COR-L47 (cell line): ENCODE data around the gene OAF.
A peak's percentile ranks its signal among the peaks of the same experiment; 100 is the strongest.

Source experiments
- DNase-seq: peaks from one replicate; lab custom pipeline; 2025; lab: John Stamatoyannopoulos, UW

Gene OAF

DNA sequence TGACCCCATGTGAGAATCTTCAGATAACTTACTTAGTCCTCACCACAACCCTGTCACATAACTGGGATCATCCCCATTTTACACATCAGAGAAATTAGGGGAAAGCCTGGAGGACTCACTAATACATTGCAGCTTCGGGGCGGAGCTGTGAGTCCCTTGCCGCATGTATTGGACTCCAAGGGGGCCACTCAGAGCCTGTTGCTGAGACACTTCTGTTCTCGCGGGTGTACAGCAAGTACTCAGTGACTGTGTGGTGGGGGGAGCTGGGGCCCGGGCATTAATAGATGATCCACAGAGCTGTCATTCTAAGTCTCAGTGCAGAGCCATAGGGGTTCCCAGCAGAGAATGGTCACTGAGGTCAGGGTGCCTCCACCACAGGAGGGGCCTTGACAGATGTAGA, 13.5 kb downstream of the OAF start:
- DNase-seq = no peak

- DNase-seq = no peak
Measured at GRCh38 chr11:120224972-120225909, 14.4 kb downstream of the OAF start.

- no peak for DNase-seq
Measured at GRCh38 chr11:120226242-120226641, 15.4 kb downstream of the OAF start.

DNA sequence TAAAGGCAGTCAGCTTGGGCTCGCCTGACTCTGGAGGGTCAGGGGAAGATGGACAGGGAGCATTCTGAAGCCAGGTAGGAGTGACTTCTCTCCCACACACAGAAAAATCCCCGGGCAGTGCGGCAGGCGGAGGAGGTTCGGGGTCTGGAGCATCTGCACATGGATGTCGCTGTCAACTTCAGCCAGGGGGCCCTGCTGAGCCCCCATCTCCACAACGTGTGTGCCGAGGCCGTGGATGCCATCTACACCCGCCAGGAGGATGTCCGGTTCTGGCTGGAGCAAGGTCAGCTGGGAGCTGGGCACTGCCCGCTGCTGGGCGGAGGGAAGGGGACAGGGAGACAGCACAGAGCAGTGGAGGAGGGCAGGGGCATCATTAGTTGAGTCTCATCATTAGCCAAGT, 15.9 kb downstream of the OAF start:
- no peak for DNase-seq

DNA sequence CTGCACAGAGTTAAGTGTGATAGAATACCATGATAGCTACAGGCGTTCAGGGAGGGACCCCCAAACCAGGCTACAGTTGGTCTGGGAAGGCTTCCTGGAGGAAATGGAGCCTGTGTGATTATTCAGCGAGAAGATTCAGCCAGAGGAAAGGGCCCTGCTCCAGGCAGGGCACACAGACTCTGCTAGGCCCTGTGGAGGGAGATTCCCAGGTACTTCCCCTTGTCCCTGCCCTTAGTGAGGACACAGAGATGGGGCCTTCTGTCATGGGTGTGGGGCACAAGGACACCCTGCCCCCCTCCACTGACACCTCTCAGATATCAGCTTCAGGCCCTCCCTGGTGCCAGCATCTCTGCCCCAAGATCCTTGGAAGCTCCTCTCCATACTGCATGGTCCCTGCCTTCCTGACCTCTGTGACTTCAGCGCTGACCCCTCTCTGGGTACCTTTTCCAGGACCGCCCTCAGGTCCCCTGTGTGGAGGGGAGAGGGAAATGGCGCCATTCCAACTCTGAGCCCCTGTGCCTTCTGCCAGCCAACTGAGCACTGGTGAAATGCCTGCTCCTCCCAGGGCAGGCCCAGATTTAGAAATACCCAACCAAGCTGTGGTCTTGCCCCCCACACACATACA, 16.5 kb downstream of the OAF start:
- no peak for DNase-seq

DNA sequence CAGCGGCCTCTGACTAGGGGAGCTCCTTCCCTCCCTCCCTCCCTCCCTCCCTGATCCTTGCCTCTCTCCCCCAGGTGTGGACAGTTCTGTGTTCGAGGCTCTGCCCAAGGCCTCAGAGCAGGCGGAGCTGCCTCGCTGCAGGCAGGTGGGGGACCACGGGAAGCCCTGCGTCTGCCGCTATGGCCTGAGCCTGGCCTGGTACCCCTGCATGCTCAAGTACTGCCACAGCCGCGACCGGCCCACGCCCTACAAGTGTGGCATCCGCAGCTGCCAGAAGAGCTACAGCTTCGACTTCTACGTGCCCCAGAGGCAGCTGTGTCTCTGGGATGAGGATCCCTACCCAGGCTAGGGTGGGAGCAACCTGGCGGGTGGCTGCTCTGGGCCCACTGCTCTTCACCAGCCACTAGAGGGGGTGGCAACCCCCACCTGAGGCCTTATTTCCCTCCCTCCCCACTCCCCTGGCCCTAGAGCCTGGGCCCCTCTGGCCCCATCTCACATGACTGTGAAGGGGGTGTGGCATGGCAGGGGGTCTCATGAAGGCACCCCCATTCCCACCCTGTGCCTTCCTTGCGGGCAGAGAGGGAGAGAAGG, 18.1 kb downstream of the OAF start:
- DNase-seq = no peak

GRCh38 chr11:120229451-120230424, 18.9 kb downstream of the OAF start:
- no peak for DNase-seq

GRCh38 chr11:120230433-120231071, 19.7 kb downstream of the OAF start:
- no peak for DNase-seq

- no peak for DNase-seq
Measured at GRCh38 chr11:120231963-120232362, 21.1 kb downstream of the OAF start.

DNA sequence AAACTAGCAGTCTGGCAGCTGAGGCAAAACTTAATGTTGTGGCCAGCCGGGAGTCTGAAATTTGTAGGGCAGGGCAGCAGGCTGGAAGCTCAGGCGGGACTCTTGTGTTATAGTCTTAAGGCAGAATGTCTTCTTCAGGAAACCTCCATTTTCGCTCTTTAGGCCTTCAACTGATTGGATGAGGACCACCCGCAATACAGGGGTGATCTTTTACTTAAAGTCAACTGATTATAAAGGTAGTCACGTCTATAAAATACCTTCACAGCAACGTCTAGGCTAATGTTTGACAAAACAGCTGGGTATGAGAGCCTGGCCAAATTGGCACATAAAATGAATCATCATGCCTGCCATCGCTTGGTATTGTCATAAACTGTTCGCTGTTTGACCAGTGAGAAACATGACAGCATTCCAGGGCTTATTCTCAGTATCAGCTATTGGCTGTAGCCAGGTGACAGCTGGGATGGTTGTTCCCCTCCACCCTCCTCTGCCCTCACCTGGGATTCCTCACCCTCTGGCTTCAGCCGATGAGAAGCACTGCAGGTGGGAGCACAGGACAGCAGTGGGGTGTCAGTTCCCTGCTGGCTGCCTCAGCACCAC, 22.5 kb downstream of the OAF start:
- no peak for DNase-seq

DNA sequence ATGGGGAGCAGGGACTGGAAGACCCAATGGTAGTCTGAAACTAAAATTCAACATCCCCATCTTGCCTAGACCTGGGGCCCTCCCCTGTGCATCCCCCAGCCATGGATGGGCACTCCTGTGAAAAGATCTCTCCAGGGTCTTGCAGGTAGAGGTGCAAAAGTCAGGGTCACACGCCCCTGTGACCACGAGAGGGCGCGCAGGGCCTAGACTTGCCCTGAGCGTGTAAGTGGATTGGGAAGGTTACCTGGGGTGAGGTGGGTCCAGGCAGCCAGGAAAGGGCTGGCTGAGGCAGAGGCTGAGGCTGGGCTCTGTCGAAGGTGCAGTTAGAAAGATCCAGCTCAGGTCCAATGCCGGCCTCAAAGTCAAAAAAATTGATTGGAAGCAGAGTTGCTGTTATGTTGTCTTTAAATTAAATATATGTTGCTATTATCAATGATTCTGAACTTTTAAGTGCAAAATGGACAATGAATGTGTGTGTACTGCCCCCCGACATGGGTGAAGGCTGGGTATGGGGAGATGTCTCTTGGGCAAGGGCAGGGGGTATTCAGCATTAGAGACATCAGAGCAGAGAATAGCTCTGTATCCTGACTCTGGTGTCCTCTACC, 24.3 kb downstream of the OAF start:
- peak; percentile 69 for DNase-seq

- DNase-seq = no peak
Measured at GRCh38 chr11:120236169-120237107, 25.6 kb downstream of the OAF start.

- DNase-seq = no peak
Measured at GRCh38 chr11:120238968-120239620, 28.3 kb downstream of the OAF start.

DNA sequence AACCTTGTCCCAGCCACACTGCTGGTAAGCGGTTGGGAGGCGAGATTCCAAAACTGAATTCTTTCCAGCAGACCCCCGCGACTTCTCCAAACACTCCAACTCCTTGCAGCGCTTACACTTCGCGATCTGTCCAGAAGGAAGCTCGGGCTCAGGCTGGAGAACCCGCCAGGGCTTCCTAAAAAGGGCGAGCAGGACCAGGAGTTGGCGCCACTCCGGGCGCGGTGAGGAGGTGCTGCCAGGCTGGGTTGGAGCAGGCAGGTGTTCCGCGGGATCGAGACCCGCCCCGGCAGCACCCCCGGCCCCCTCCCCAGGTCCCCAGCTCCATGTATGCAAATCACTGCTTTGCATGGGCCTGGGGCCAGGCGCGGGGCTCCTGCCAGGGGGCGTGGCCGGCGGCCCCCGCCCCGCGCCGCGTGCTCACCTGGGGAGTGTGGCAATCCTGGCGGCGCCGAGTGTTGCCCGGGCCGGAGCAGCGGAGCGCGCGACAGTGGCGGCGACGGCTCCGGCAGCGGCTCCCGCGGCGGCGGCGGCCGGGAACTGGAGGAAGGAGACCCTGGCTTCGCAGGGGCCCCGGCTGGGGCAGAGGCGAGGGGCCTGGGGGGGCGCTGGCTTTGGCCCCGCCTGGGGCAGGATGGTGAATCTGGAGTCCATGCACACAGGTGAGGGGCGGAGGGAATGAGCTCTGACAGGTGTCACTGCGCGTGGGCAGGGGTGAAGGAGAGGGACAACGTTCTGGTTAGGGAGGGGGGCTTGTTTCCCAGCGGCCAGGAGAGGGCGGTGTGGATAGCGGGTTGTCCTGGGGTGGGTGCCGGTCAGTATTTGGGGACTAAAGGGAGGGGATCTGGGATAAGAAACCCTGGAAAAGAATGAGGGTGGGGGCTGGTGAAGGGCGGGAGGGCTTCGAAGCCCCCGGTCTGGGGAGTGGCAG, 29.1 kb downstream of the OAF start, which contains the start of gene POU2F3:
POU2F3 (plus strand) TSS at position 428 of the 928 bp plus-strand sequence; CDS start at position 632, 204 bp downstream.
- DNase-seq = peak; percentile 34

DNA sequence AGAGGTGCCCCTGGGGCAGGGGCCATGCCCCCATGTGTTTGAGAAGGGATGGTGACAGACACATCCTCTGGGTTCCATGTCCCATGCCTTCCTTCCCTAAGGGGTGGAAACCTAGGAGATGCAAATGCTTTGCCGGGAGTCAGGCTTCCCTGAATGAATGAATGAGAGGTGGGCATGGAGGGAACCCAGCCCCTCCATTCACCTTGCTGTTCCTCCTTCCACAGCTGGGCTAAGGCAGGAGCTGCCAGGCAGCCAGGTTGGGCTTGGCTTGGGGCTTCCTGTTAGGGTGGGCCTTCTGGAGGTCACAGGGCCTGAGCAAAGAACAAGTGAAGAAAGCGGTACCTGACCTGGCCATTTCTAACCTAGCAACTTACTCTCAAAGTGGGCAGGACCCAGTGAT, 30.0 kb downstream of the OAF start:
- no peak for DNase-seq

DNA sequence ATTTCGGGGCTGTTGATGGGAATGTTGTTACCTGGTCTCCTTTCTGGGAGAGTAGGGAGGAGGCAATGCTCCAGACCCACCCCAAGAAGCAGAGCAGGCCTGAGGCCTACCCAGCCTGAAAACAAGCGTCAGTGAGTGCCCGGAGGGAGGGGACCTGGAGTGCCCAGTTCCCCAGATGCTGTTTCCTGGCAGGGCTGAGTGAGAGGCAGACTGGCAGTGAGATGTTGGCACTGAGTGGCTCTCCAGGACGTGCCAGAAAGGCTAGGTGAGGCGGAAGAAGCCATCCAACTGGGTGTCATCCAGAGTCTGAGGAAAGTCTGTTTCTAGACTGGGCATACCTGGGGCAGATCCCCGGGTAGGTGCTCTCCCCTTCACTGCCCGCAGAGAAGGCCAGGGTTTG, 30.4 kb downstream of the OAF start:
- no peak for DNase-seq

- no peak for DNase-seq
Measured at GRCh38 chr11:120243221-120243620, 32.4 kb downstream of the OAF start.
